Stimulated activated CD4-positive, alpha-beta T cell treated with anti-CD3 and anti-CD28 coated beads, Interleukin-1b, Interleukin-23, amount 100 ng/mL, for 4 hours (primary cell): ENCODE results near the gene MT1M.
A peak's percentile ranks its signal among the peaks of the same experiment; 100 is the strongest.
"Not testable (repeated sequence)": the region's sequence is repeated elsewhere in the genome, so short reads cannot be mapped to it uniquely, and the experiment has no call there.

Experiments
- DNase-seq, 2 donors: peaks; one replicate each; pipeline ENCODE4 v3.0.0-alpha.2; 2020; ENCODE audit warnings: low read depth in 2 of 2

MT1M gene

DNA sequence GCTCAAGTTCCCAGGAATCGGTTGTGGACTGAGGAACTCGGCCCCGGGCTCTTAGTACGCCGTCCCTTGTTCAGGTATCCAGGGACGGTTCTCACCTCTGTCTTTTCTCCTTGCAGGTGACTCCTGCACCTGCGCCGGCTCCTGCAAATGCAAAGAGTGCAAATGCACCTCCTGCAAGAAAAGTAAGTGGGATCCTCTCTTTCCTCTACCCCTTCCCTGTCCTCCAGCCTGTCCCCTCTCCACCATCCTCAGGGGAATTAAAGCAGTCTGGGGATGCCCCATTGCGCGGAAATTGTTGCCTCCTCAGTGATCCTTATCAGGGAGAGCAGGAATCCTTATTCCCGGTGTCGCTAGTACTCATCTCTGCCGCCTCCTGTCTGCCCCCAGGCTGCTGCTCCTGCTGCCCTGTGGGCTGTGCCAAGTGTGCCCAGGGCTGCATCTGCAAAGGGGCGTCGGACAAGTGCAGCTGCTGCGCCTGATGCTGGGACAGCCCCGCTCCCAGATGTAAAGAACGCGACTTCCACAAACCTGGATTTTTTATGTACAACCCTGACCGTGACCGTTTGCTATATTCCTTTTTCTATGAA lies 23.5 kb upstream of the MT1M start:
- no peak for DNase-seq

- peak in 1 of 2 donors; percentile 71 for DNase-seq
These were observed 23.0 kb upstream of the MT1M start for GRCh38 chr16:56609463-56609921.

DNA sequence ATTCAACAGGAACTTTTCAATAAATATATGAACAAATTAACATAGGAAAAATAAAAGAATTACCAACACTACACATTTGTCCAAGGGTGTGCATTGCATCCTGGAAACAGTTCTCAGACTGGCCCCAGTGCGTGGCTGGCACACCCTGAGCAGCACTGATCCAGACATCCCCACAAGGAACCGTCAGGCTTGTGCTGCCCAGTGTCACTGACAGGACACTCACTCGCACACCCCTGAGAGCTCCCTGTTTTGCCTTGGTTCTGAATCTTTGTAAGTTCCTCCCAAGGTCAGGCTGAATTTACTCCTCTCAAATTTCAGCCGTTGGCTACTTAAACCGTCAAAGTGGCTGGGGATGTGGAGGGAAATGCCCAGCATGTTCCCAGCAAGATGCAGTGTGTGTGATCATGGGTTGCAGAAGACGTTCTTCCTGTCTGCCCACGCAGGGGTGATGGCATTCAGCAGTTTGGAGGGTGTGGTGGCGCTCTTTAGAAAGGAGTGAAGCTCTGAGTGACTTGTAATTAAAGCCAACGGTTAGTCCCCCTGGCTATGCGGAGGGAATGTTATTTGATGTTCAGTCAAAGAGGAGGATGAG lies 22.3 kb upstream of the MT1M start:
- DNase-seq, result peak; percentile 60 to 66

- DNase-seq, result no peak
These were observed 21.8 kb upstream of the MT1M start for GRCh38 chr16:56610609-56611111.

- DNase-seq, result no peak
These were observed 21.1 kb upstream of the MT1M start for GRCh38 chr16:56611281-56611833.

DNA sequence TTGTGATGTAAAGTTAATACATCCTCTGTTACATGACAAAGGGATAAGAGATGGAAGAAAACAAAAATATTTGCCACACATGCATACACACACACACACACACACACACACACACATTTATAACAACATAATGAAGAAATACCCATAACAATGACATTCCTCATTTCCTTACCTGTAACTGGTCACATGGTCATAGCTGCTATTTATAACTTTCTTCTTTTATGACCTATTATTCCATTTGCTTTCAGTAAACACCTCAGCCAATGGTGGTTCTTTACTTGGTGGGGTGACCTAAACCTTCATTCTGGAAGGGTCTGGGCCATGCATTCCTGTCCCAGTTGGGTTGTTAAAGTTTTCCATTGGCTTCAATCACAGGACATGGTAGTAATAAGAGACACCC lies 18.8 kb upstream of the MT1M start:
- DNase-seq, result no peak

DNA sequence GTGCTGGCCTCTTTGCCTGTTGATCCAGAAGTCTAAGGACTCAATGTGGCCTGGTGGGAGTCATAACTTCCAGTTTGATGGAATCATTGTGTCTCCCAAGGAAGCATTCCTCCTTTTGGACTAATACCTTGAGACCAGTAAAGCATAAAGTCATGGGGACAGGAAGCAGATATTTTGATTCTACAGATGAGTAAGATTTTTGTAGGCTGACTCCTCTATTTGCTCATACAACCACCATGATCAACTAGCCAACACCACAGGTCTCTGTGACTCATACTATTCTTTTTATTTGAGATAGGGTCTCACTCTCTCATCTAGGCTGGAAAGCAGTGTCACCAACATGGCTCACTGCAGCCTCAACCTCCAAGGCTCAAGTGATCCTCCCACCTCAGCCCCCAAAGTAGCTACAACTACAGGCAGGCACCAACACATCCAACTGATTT lies 17.9 kb upstream of the MT1M start:
- no peak for DNase-seq

DNA sequence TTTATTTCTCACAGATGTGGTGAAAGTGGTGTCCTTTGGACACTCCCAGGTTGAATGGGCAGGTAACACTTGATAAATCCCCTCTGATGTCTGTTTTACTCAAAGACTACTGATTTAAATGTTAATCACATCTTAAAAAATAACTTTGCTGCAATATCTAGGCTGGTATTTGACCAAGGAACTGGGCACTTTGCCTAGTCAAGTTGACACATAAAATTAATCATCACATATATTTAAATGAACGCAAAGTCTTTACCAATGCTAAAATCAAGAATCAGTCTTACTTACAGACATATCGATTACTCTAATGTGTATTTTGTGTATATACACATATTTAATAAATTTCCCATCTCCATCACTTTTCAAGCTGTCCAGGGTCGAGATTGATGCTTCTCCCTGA lies 17.1 kb upstream of the MT1M start:
- no peak for DNase-seq

GRCh38 chr16:56616608-56617211 lies 15.7 kb upstream of the MT1M start:
- DNase-seq, result no peak

DNA sequence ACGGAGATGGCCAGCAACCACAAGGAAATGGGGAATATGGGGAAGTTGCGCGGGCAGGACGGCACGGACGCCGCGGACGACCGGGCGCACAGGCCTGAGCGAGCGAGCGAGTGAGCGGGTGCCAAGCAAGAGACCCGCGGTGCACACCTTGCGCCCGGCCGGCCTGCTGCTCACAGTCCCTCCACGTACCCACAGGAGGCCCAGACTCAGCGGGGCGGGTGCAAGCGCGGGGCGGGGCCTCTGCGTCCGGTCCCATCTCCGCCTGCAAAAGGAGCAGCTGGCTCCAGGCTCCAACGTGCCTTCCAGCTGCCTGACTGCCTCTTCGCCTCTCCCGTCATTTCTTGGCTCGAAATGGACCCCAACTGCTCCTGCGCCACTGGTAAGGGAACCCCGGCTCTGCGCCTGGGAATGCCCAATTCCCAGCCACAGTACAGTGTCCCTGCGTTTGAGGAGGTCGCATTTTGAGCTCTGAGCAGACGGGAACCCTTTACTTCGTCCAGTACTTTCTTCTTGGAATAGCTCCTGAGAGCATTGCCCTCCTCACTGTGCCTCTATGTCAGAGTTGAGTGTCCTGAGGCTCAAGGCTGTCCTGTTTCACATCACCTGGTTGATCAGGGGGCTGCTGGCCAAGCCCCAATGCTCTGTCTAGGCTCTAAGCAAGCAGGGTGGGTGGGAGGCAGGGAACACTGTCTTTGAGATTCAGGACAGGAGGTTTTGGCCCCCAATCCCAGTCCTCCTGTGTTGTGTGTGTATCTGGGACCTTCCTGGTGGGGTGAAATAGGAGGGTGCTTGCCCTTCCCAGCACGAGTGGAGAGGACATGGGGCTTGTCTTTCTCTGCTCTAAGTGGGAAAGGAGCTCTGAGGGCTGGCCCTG lies 15.0 kb upstream of the MT1M start:
- peak in 1 of 2 donors; percentile 56 for DNase-seq

DNA sequence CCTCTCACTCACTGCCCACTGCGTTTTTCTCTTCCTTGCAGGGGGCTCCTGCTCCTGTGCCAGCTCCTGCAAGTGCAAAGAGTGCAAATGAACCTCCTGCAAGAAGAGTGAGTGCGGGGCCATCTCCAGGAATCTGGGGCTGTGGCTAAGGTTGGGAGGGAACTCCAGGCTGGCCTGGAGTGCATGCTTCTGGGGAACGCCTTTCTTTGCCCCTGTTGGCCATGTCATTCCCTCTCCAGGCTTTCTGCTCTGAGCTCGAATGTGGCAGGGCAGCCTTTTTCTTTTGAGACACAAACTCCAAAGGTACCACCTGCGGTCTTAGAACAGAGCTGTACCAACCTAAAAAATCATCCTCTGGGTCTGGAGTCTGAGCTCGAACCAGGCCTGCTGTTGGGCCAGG lies 14.3 kb upstream of the MT1M start:
- no peak for DNase-seq

- no peak for DNase-seq
These were observed 12.0 kb upstream of the MT1M start for GRCh38 chr16:56620339-56620897.

DNA sequence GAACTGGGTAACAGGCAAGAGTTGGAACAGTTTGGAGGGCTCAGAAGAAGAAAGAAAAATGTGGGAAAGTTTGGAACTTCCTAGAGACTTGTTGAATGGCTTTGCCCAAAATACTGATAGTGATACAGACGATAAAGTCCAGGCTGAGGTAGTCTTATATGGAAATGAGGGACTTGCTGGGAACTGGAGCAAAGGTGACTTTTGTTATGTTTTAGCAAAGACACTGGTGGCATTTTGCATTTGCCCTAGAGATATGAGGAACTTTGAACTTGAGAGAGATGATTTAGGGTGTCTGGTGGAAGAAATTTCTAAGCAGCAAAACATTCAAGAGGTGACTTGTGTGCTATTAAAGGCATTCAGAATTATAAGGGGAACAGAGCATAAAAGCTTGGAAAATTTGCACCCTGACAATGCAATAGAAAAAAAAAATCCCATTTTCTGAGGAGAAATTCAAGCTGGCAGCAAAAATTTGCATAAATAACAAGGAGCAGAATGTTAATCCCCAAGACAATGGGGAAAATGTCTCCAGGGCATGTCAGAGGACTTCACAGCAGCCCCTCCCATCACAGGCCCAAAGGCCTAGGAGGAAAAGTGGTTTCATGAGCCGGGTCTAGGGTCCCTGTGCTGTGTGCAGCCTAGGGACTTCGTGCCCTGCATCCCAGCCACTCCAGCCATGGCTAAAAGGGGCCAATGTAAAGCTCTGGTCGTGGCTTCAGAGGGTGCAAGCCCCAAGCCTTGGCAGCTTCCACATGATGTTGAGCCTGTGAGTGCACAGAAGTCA lies 10.6 kb upstream of the MT1M start:
- DNase-seq, result not testable (repeated sequence)

DNA sequence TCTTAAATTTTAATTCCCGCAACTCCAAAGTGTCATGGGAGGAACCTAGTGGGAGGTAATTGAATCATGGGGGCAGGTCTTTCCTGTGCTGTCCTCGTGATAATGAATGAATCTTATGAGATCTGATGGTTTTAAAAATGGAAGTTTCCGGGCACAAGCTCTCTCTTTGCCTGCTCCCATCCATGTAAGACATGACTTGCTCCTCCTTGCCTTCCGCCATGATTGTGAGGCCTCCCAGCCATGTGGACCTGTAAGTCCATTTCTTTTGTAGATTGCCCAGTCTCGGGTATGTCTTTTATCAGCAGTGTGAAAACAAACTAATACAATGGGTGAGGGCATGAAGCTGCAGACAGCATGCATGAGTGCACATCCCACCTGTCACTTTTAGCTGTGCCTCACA lies 9.3 kb upstream of the MT1M start:
- DNase-seq, result not testable (repeated sequence)

GRCh38 chr16:56623637-56624036 lies 8.8 kb upstream of the MT1M start:
- no peak for DNase-seq

GRCh38 chr16:56625140-56625942 lies 7.1 kb upstream of the MT1M start, which contains the start of gene MT1E:
MT1E (plus strand) TSS chr16:56625781; CDS start chr16:56625852, 71 bp downstream.
- peak in 1 of 2 donors; percentile 58 for DNase-seq

DNA sequence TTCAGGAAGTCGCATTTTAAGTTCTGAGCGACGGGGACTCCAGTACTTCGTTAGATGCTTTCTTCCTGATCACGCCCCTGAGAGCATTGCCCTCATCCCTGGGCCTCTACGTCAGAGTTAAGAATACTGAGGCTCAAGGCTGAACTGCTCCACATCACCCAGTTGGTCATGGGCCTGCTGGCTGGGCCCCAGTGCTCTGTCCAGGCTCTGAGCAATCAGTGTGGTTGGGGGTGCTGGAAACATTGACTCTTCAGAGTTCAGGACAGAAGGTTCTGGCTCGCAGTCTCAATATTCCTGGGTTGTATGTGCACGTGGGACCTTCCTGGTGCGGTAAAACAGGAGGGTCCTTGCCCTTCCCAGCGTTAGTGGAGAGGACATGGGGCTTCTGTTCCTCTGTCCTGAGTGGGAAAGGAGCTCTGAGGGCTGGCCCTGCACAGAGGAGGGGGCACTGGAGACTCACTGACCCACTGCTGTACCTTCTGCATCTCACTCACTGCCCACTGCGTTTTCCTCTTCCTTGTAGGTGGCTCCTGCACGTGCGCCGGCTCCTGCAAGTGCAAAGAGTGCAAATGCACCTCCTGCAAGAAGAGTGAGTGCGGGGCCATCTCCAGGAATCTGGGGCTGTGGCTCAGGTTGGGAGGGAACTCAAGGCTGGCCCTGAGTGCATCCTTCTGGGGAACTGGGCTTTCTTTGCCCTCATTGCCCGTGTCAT lies 6.4 kb upstream of the MT1M start:
- DNase-seq, result no peak

GRCh38 chr16:56626685-56627084 lies 5.8 kb upstream of the MT1M start:
- no peak for DNase-seq
